ENCODE data around the gene LRRN4CL.

Gene LRRN4CL

DNA sequence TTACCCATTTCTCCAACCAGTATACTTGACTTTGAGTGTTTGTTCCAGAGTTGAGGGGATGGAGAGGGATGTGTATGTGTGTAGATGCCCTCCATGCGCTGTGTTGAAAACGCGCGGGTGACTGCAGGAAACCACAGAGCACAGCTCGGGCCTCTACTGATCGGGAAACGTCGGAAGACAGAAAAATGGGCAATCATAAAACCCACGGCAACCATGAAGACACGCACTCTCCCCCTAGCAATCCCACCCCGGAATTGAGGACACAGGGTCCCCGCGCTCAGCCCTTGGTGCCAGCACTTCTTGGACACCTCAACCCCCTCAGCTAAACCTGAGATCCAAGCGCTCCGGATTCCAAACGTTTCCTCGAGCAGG, 18.1 kb downstream of the LRRN4CL start:
- Histone ChIP-seq H3K36me3 (ENCODE audit: insufficient read depth, low read length) (peaks cover 10% of the 10 kb centered on the region), H3K27me3 (ENCODE audit: control insufficient read depth in 1 of 2, insufficient read depth in 2 of 2, low read length in 2 of 2) (no peaks in the 10 kb centered on the region), H3K9me3 (ENCODE audit: low read length) (no peaks in the 10 kb centered on the region), H3K4me3 (ENCODE audit: low read depth in 1 of 2, low read length in 2 of 2) (peak overlapping the region; percentile 43 to 64), H3K9ac (ENCODE audit: low read length) (peak overlapping the region; percentile 62), H3K4me1 (ENCODE audit: insufficient read depth, low read length) (peaks cover 30% of the 10 kb centered on the region), H3K27ac (ENCODE audit: low read depth, low read length) (peak overlapping the region; percentile 94)

GRCh38 chr11:62669420-62670161, 19.7 kb downstream of the LRRN4CL start:
- Histone ChIP-seq H3K9ac (ENCODE audit: low read length) (no peak overlapping the region), H3K4me3 (ENCODE audit: low read depth in 1 of 2, low read length in 2 of 2) (no peak overlapping the region), H3K36me3 (ENCODE audit: insufficient read depth, low read length) (peaks cover 8% of the 10 kb centered on the region), H3K27me3 (ENCODE audit: control insufficient read depth in 1 of 2, insufficient read depth in 2 of 2, low read length in 2 of 2) (no peaks in the 10 kb centered on the region), H3K27ac (ENCODE audit: low read depth, low read length) (no peak overlapping the region), H3K4me1 (ENCODE audit: insufficient read depth, low read length) (peaks cover 34% of the 10 kb centered on the region), H3K9me3 (ENCODE audit: low read length) (no peaks in the 10 kb centered on the region)

- H3K4me3 ChIP-seq (ENCODE audit: low read depth in 1 of 2, low read length in 2 of 2): no peak overlapping the region
- H3K36me3 ChIP-seq (ENCODE audit: insufficient read depth, low read length): peaks cover 16% of the 10 kb centered on the region
- peak overlapping the region; percentile 3 for H3K9ac ChIP-seq (ENCODE audit: low read length)
- H3K27me3 ChIP-seq (ENCODE audit: control insufficient read depth in 1 of 2, insufficient read depth in 2 of 2, low read length in 2 of 2): no peaks in the 10 kb centered on the region
- H3K9me3 ChIP-seq (ENCODE audit: low read length): no peaks in the 10 kb centered on the region
- H3K27ac ChIP-seq (ENCODE audit: low read depth, low read length): no peak overlapping the region
- H3K4me1 ChIP-seq (ENCODE audit: insufficient read depth, low read length): peaks cover 28% of the 10 kb centered on the region
Observed at GRCh38 chr11:62667460-62667859, 21.9 kb downstream of the LRRN4CL start.

DNA sequence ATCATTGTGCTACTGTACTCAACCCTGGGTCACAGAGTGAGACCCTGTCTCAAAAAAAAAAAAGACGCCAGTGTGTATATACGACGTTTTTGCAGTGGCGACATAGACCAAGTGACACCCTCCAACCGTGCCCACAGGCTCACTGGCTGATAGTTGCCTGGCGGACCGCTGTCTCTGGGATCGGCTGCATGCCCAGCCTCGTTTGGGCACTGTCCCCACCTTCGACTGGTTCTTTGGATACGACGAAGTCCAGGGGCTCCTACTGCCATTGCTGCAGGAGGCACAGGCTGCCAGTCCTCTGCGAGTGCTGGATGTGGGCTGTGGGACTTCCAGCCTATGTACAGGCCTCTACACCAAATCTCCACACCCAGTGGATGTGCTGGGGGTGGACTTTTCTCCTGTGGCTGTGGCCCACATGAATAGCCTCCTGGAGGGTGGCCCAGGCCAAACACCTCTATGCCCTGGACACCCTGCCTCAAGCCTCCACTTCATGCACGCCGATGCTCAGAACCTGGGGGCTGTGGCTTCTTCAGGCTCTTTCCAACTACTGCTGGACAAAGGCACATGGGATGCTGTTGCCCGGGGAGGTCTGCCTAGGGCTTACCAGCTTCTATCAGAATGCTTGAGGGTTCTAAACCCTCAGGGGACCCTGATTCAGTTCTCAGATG, 22.9 kb downstream of the LRRN4CL start:
- Histone ChIP-seq H3K27ac (ENCODE audit: low read depth, low read length) (peak overlapping the region; percentile 95), H3K27me3 (ENCODE audit: control insufficient read depth in 1 of 2, insufficient read depth in 2 of 2, low read length in 2 of 2) (no peaks in the 10 kb centered on the region), H3K36me3 (ENCODE audit: insufficient read depth, low read length) (peaks cover 17% of the 10 kb centered on the region), H3K9ac (ENCODE audit: low read length) (peak overlapping the region; percentile 88), H3K9me3 (ENCODE audit: low read length) (no peaks in the 10 kb centered on the region), H3K4me3 (ENCODE audit: low read depth in 1 of 2, low read length in 2 of 2) (peak overlapping the region; percentile 75 to 91), H3K4me1 (ENCODE audit: insufficient read depth, low read length) (peaks cover 28% of the 10 kb centered on the region)

DNA sequence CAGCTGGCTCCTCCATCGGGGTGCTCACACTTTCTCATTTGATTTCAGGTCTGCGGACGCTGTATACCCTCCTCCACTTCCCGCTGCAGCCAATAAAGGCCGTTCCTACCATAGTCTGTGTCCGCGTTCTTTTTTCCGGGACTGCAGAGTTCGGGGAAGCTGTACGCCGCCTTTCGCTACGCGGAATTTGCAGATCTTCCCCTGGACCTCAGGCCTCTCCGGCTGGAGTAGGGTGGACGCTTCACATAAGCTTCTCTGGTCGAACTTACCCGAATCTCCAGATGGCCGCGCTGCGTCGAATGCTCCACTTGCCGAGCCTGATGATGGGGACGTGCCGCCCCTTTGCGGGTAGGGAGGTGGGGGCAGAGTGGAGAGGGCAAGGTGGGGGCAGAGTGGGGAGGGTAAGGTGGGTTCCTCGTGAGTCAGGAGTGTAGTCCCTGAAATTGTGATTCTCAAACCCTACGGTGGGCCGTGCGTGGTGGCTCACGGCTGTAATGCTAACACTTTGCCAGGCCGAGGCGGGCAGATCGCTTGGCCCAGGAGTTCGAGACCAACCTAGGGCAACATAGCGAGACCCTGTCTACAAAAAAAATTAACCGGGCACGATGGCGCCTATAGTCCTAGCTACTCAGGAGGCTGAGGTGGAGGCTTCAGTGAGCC, 23.6 kb downstream of the LRRN4CL start:
- no peaks in the 10 kb centered on the region for H3K9me3 ChIP-seq (ENCODE audit: low read length)
- peak overlapping the region; percentile 88 for H3K9ac ChIP-seq (ENCODE audit: low read length)
- peak overlapping the region; percentile 95 for H3K27ac ChIP-seq (ENCODE audit: low read depth, low read length)
- peaks cover 28% of the 10 kb centered on the region for H3K4me1 ChIP-seq (ENCODE audit: insufficient read depth, low read length)
- peak overlapping the region; percentile 75 to 91 for H3K4me3 ChIP-seq (ENCODE audit: low read depth in 1 of 2, low read length in 2 of 2)
- no peaks in the 10 kb centered on the region for H3K27me3 ChIP-seq (ENCODE audit: control insufficient read depth in 1 of 2, insufficient read depth in 2 of 2, low read length in 2 of 2)
- peaks cover 17% of the 10 kb centered on the region for H3K36me3 ChIP-seq (ENCODE audit: insufficient read depth, low read length)

DNA sequence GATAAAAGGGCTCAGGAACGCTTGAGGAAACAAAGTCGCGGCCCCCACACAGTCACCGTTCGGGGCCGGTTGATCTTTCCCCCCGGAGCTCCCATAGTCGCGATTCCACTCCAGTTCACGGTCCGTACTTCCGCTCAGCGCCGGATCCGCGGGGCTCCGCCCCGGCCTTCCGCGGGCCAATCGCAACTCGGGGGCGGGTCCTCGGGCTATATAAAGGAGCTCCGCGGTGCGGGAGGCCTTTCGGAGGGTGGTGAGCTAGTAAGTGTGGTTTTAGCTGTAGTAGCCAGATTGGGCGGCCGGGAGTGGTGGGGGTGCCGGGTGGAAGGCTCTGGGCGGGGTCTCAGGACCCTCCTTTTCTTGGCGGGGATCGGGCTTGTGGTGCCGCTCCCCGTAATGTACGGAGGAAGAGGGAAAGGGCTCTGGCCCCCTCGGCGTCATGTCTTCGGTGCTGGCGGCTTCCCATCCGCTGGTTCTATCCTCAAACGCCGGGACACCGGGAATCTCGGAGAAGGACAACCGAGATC, 24.2 kb downstream of the LRRN4CL start, which contains the start of the genes C11orf98 and CSKMT:
Gene C11orf98, minus strand, starts transcription at position 136 of the 524 bp plus-strand sequence. Its CDS starts 41 bp downstream, at position 95.
Gene CSKMT, plus strand, starts transcription at position 238 of the 524 bp plus-strand sequence. CDS start 568 bp downstream, outside the sequence.
- H3K9ac ChIP-seq (ENCODE audit: low read length): peak within 1 kb of the TSS; percentile 88
- H3K9me3 ChIP-seq (ENCODE audit: low read length): no peaks in the 10 kb centered on the region

GRCh38 chr11:62664405-62665074, 24.8 kb downstream of the LRRN4CL start:
- H3K4me1 ChIP-seq (ENCODE audit: insufficient read depth, low read length): peaks cover 28% of the 10 kb centered on the region

More for the DNA sequence above, 24.2 kb downstream of the LRRN4CL start, which contains the start of the genes C11orf98 and CSKMT:
- peaks cover 28% of the 10 kb centered on the region for H3K4me1 ChIP-seq (ENCODE audit: insufficient read depth, low read length)
- peak within 1 kb of the TSS; percentile 75 to 91 for H3K4me3 ChIP-seq (ENCODE audit: low read depth in 1 of 2, low read length in 2 of 2)
- H3K36me3 ChIP-seq (ENCODE audit: insufficient read depth, low read length): peaks cover 17% of the 10 kb centered on the region
- no peaks in the 10 kb centered on the region for H3K27me3 ChIP-seq (ENCODE audit: control insufficient read depth in 1 of 2, insufficient read depth in 2 of 2, low read length in 2 of 2)
- H3K27ac ChIP-seq (ENCODE audit: low read depth, low read length): peak within 1 kb of the TSS; percentile 95

GRCh38 chr11:62656796-62657429, 32.4 kb downstream of the LRRN4CL start:
- Histone ChIP-seq H3K4me1 (ENCODE audit: insufficient read depth, low read length) (peaks cover 8% of the 10 kb centered on the region), H3K9me3 (ENCODE audit: low read length) (no peaks in the 10 kb centered on the region), H3K27ac (ENCODE audit: low read depth, low read length) (no peak overlapping the region), H3K9ac (ENCODE audit: low read length) (no peak overlapping the region), H3K36me3 (ENCODE audit: insufficient read depth, low read length) (no peaks in the 10 kb centered on the region), H3K4me3 (ENCODE audit: low read depth in 1 of 2, low read length in 2 of 2) (no peak overlapping the region), H3K27me3 (ENCODE audit: control insufficient read depth in 1 of 2, insufficient read depth in 2 of 2, low read length in 2 of 2) (no peaks in the 10 kb centered on the region)

More at GRCh38 chr11:62664405-62665074, 24.8 kb downstream of the LRRN4CL start:
- H3K4me3 ChIP-seq (ENCODE audit: low read depth in 1 of 2, low read length in 2 of 2): peak overlapping the region; percentile 75 to 91
- H3K9me3 ChIP-seq (ENCODE audit: low read length): no peaks in the 10 kb centered on the region
- no peaks in the 10 kb centered on the region for H3K27me3 ChIP-seq (ENCODE audit: control insufficient read depth in 1 of 2, insufficient read depth in 2 of 2, low read length in 2 of 2)
- H3K27ac ChIP-seq (ENCODE audit: low read depth, low read length): peak overlapping the region; percentile 95
- peaks cover 17% of the 10 kb centered on the region for H3K36me3 ChIP-seq (ENCODE audit: insufficient read depth, low read length)
- peak overlapping the region; percentile 60 for H3K9ac ChIP-seq (ENCODE audit: low read length)

DNA sequence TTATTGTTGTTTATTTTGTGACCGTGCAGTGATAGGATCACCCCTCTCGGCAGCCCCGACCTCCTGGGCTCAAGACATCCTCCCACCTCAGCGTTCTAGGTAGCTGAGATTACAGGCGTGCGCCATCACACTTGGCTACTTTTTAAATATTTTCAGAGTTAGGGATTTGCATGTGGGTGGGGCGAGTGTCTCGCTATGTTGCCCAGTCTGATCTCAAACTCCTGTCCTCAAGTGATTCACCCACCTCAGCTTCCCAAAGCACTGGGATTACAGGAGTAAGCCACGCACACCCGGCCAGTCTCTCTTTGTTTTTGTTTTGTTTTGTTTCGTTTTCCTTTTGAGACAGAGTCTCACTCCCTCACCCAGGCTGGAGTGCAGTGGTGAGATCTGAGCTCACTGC, 35.0 kb downstream of the LRRN4CL start:
- no peak overlapping the region for H3K27ac ChIP-seq (ENCODE audit: low read depth, low read length)
- no peak overlapping the region for H3K4me3 ChIP-seq (ENCODE audit: low read depth in 1 of 2, low read length in 2 of 2)
- no peaks in the 10 kb centered on the region for H3K9me3 ChIP-seq (ENCODE audit: low read length)
- peaks cover 14% of the 10 kb centered on the region for H3K4me1 ChIP-seq (ENCODE audit: insufficient read depth, low read length)
- H3K27me3 ChIP-seq (ENCODE audit: control insufficient read depth in 1 of 2, insufficient read depth in 2 of 2, low read length in 2 of 2): no peaks in the 10 kb centered on the region
- no peak overlapping the region for H3K9ac ChIP-seq (ENCODE audit: low read length)
- H3K36me3 ChIP-seq (ENCODE audit: insufficient read depth, low read length): peaks cover 2% of the 10 kb centered on the region

DNA sequence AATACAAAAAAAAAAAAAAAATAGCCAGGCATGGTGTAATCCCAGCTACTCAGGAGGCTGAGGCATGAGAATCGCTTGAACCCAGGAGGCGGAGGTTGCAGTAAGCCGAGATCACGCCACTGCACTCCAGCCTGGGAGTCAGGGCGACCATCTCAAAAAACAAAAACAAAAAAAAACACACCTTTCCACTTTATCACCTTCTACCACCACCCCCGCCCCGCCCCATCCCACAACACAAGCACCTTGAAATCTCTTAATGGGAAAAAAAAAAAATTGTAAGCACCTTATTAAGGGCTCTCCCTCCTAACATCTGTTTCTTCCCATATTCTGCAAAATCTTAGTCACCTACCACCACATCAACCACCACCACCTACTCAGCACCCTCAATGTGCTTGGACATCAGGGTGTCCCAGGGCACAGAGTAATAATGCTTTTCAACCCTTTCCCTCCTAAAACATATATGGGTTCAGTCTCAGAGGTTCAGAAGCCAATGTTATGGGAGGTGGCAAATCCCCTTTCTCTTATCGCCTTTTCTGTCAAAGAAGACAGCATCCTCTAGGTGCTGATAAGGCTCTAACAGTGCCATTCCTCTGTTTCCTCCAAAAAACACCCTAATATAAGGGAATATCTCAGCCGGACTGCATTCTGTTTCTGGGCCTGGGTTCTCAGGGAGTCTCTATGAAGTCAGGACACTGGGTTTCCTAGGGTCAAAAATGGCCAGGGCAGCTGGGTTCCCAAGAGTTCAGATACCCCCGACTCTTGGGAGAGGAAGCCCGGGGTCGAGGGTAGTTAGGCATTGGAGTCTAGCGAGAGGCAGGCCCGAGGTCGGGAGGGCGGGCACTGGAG, 36.9 kb downstream of the LRRN4CL start:
- H3K9me3 ChIP-seq (ENCODE audit: low read length): no peaks in the 10 kb centered on the region
- peak overlapping the region; percentile 84 for H3K27ac ChIP-seq (ENCODE audit: low read depth, low read length)
- peak overlapping the region; percentile 99 for H3K9ac ChIP-seq (ENCODE audit: low read length)
- H3K36me3 ChIP-seq (ENCODE audit: insufficient read depth, low read length): peaks cover 21% of the 10 kb centered on the region
- H3K4me1 ChIP-seq (ENCODE audit: insufficient read depth, low read length): peaks cover 14% of the 10 kb centered on the region
- H3K4me3 ChIP-seq (ENCODE audit: low read depth in 1 of 2, low read length in 2 of 2): peak overlapping the region; percentile 55 to 84
- no peaks in the 10 kb centered on the region for H3K27me3 ChIP-seq (ENCODE audit: control insufficient read depth in 1 of 2, insufficient read depth in 2 of 2, low read length in 2 of 2)

All from muscle layer of colon (tissue), 2 donors.